Transverse colon (tissue), 4 donors: ENCODE results near the gene GLIS2. TPM values are rescaled to one million over a fixed set of nuclear protein-coding genes. Genes with fewer than 3 reads are reported as not detected.

Experiments used
- DNase-seq: peaks from one replicate; pipeline ENCODE4 v3.0.0-alpha.2; 2019
- H3K27ac ChIP-seq, 4 donors: fragments of 200-600 bp; sonication (generic); 2 replicates each; pipeline ENCODE4 v1.5.1; 2016 to 2018; ENCODE audit warnings: inconsistent platforms in 4 of 4
- H3K27me3 ChIP-seq: fragments of 200-600 bp; sonication (generic); 2 replicates; pipeline ENCODE4 v1.5.1; 2017; ENCODE audit warnings: inconsistent platforms
- H3K36me3 ChIP-seq, 4 donors: fragments of 200-600 bp; sonication (generic); 2 replicates each; pipeline ENCODE4 v1.5.1; 2017 to 2019; ENCODE audit warnings: inconsistent platforms in 4 of 4
- H3K4me1 ChIP-seq, 4 donors: fragments of 200-600 bp; sonication (generic); 2 replicates each; pipeline ENCODE4 v1.5.1; 2017 to 2020; ENCODE audit warnings: inconsistent platforms in 4 of 4
- H3K4me3 ChIP-seq, 4 donors: fragments of 200-600 bp; sonication (generic); 1 replicate in 1 of 4; 2 replicates in 3 of 4; pipeline versions ENCODE4 v1.5.1 to v1.6.1; 2017 to 2019; ENCODE audit warnings: inconsistent platforms in 4 of 4
- H3K9me3 ChIP-seq, 2 donors: fragments of 200-600 bp; sonication (generic); 2 replicates each; pipeline ENCODE4 v1.5.1; 2017 to 2019; ENCODE audit warnings: inconsistent platforms in 2 of 2
- CTCF ChIP-seq, 5 experiments: fragments of 200-600 bp in 3 of 5; fragments of 450-650 bp in 2 of 5; sonication (generic) in 3 of 5; IDR thresholded peaks; 1 replicate in 2 of 5; 2 replicates in 3 of 5; pipeline ENCODE4 v1.5.1; 2016 to 2017; ENCODE audit warnings: antibody characterized with exemption in 5 of 5, inconsistent platforms in 3 of 5, mild to moderate bottlenecking in 2 of 5, moderate library complexity in 1 of 5
- EP300 ChIP-seq: sonication (generic); formaldehyde crosslinking; IDR thresholded peaks from one replicate; pipeline ENCODE4 v1.6.1; 2017; ENCODE audit warnings: antibody characterized with exemption, low read depth
- POLR2A ChIP-seq: fragments of 450-650 bp; IDR thresholded peaks from one replicate; pipeline ENCODE4 v1.6.1; 2016; ENCODE audit warnings: antibody characterized with exemption, mild to moderate bottlenecking, moderate library complexity
- POLR2AphosphoS5 ChIP-seq, 3 donors: sonication (generic); formaldehyde crosslinking; IDR thresholded peaks; one replicate each; pipeline ENCODE4 v1.6.1; 2016; ENCODE audit warnings: antibody characterized with exemption in 3 of 3
- WGBS, 2 donors: methylation state at CpG; one replicate each; pipeline ENCODE4 v1.1.5; 2018; ENCODE audit warnings: low coverage in 1 of 2; 5-methylcytosine and 5-hydroxymethylcytosine counted together
- in situ Hi-C, 4 donors: fragments of 200-750 bp; cut with MboI; loops; one replicate each; pipeline versions ENCODE4 v1.15.0 to v1.15.1; 2017; ENCODE audit warnings: low sequenced_read_pairs in 3 of 4, low pct_ligation_motif_present in 1 of 4, low pct_unique_long_range_greater_than_20kb in 1 of 4
- intact Hi-C: fragments of 100-400 bp; cut with DNase I; formaldehyde crosslinking; loops from one replicate; pipeline ENCODE4 v1.15.1; 2023; ENCODE audit warnings: low total_unique reads
- total RNA-seq, 4 donors: library from RNA; depleted of rRNA; stranded (reverse); fragments of >200 nt; gene quantifications; one replicate each; pipeline ENCODE4 v1.1.0, GENCODE V29; 2016

GLIS2 gene
- total RNA-seq, 4 donors from 2014 or later: 0.68 to 5.0 (median 1.8) TPM

DNA sequence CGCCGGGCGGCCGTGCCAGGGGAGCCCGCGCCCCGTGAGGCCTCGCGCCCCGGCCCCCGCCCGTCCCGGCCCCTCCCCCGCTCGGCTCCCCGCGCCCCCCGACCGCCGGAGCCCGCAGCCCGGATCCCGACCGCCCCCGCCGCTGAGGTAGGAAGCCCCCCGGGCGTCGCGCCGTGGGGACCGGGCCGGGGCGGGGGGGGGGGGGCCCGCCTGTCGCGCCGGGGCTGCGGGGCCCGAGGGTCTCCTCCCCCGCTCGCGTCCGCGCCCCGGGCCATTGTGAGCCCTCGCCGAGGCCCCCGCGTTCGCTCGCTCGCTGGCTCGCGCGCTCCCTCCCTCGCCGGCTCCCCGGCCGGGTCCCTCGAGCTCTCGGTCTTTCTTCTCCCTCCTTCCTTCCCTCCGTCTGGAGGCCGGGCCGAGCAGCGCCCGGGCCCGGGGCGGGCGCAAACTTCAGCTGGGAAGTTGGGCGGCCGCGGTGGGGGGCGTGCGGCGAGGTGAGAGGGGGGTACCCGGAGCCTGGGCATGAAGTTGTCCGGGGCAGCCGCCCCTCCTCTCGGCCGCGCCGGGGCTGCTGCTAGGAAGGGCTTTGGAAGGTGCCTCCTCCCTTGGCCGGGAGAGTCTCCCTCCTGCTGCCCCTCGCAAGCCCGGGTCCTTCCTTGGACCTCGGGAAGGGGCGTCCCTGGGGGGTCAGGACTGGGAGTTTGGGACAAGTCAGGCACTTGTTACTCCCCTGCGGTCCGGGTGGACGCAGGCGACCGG is 419 bp downstream of the GLIS2 start:
- Histone ChIP-seq H3K27ac (peak overlapping the region; percentile 88 to 97 (median 89)), H3K9me3 (no peaks in the 10 kb centered on the region), H3K27me3 (peaks cover 45% of the 10 kb centered on the region), H3K4me1 (peaks cover 33 to 60% (median 51%) of the 10 kb centered on the region in 4 donors), H3K4me3 (peak overlapping the region; percentile 40 to 66 (median 45)), H3K36me3 (no peaks in the 10 kb centered on the region)
- no peak for DNase-seq
- in situ Hi-C loops (no loop called here), intact Hi-C loops (no loop called here)
- TF ChIP-seq POLR2AphosphoS5 (IDR thresholded peaks at IDR 0.05) (no peak), EP300 (no peak), CTCF (IDR thresholded peaks at IDR 0.05) (no peak), POLR2A (no peak)
- WGBS, 2 donors: 0 to 5% methylated on average over 4 to 9 of the region's 93 CpGs

- intact Hi-C loops (no loop called here), in situ Hi-C loops (no loop called here)
- Histone ChIP-seq H3K4me1 (peaks cover 33 to 61% (median 51%) of the 10 kb centered on the region in 4 donors), H3K9me3 (no peaks in the 10 kb centered on the region), H3K4me3 (peak overlapping the region in 3 of 4 donors; percentile 40 to 66 (median 45)), H3K27me3 (peaks cover 45% of the 10 kb centered on the region), H3K27ac (peak overlapping the region; percentile 88 to 97 (median 89)), H3K36me3 (no peaks in the 10 kb centered on the region)
- no peak for TF ChIP-seq CTCF (IDR thresholded peaks at IDR 0.05)
- 33% methylated on average over 20 of the region's 20 CpGs; no CpG with 5 or more reads in 1 of the 2 donors for WGBS, 2 donors
- peak; percentile 30 for DNase-seq
Measured at GRCh38 chr16:4316864-4317531, 1.1 kb downstream of the GLIS2 start.

DNA sequence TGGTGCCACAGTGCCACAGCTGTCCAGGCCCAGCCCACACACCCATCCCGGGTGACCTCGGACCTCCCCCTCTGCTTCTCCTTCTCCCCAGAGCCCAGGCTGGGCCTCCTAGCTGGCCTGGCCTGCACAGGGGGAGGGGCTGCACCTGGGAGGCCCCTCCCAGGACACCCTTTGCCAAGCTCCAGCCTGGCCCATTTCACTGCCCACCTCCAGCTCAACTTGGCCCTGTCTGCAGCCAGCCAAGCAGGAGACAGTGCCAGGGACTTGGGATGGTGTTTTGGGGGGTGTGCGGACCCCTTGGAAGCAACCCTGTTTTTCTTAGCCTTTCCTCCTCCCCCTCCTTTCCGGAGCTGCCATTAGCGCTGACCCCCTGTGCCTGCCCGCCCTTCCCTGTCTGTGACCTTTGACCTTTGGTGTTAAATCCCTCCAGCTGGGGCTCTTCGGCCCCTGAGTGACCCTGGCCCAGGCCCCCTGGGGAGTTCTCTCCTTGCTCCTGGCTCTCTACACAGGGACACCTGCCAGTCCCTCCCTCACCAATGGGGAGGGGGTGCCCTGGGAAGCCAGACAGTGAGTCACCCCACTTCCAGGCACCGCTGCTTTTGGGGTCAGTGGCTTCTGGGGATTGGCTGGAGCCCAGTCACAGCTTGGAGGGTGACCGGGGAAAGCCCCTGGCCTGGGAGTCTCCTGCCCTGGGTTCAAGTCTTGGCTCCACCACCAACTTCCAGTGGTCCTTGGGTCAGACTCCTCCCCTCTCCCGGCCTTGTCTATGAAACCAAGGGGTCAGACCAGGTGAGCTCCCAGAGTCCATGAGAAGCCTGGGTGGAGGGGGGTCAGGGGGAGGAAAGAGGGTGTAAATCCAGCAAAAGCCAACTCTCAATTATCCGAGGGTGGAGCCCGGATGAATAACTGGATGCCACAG is 1.9 kb downstream of the GLIS2 start:
- intact Hi-C loops: no loop called here
- in situ Hi-C loops: no loop called here
- H3K9me3 ChIP-seq: no peaks in the 10 kb centered on the region
- no peak for DNase-seq
- peaks cover 45% of the 10 kb centered on the region for H3K27me3 ChIP-seq
- H3K4me3 ChIP-seq: peak overlapping the region in 2 of 4 donors; percentile 45 to 66
- TF ChIP-seq POLR2AphosphoS5 (IDR thresholded peaks at IDR 0.05) (no peak), POLR2A (no peak), CTCF (IDR thresholded peaks at IDR 0.05) (no peak), EP300 (no peak)
- WGBS, 2 donors: 60% methylated on average over 12 of the region's 12 CpGs; no CpG with 5 or more reads in 1 of the 2 donors
- H3K4me1 ChIP-seq: peaks cover 33 to 66% (median 51%) of the 10 kb centered on the region in 4 donors
- no peaks in the 10 kb centered on the region for H3K36me3 ChIP-seq
- peak overlapping the region; percentile 88 to 97 (median 89) for H3K27ac ChIP-seq
